Esophagus muscularis mucosa (tissue), 4 donors: ENCODE data around the gene CTNNA3. TPM values are rescaled to one million over a fixed set of nuclear protein-coding genes. Genes with fewer than 3 reads are reported as not detected.

ENCODE experiments used
- DNase-seq: peaks from one replicate; pipeline ENCODE4 v3.0.0-alpha.2; 2017; ENCODE audit errors: extremely low spot score
- H3K27ac ChIP-seq, 4 donors: fragments of 200-600 bp; sonication (generic); replicated peaks in 1 of 4; 1 replicate in 3 of 4; 2 replicates in 1 of 4; pipeline ENCODE4 v1.5.1; 2016 to 2019; ENCODE audit warnings: mild to moderate bottlenecking in 1 of 4
- H3K27me3 ChIP-seq, 4 donors: fragments of 200-600 bp; sonication (generic); one replicate each; pipeline versions ENCODE4 v1.5.1 to v1.6.0; 2016 to 2019
- H3K36me3 ChIP-seq, 4 donors: fragments of 200-600 bp; sonication (generic); one replicate each; pipeline ENCODE4 v1.5.1; 2016 to 2019
- H3K4me1 ChIP-seq, 4 donors: fragments of 200-600 bp; sonication (generic); one replicate each; pipeline ENCODE4 v1.5.1; 2016 to 2019
- H3K4me3 ChIP-seq, 4 donors: fragments of 200-600 bp; sonication (generic); 1 replicate in 2 of 4; 2 replicates in 2 of 4; pipeline ENCODE4 v1.5.1; 2016 to 2019; ENCODE audit warnings: mild to moderate bottlenecking in 4 of 4, moderate library complexity in 1 of 4
- H3K9me3 ChIP-seq, 4 donors: fragments of 200-600 bp; sonication (generic); 1 replicate in 3 of 4; 2 replicates in 1 of 4; pipeline ENCODE4 v1.5.1; 2016 to 2019
- EP300 ChIP-seq: sonication (generic); formaldehyde crosslinking; IDR thresholded peaks from one replicate; pipeline ENCODE4 v1.6.1; 2017; ENCODE audit warnings: antibody characterized with exemption
- POLR2A ChIP-seq: fragments of 450-650 bp; IDR thresholded peaks from one replicate; pipeline ENCODE4 v1.6.1; 2017; ENCODE audit warnings: antibody characterized with exemption, moderate library complexity, mild to moderate bottlenecking, low read depth
- POLR2AphosphoS5 ChIP-seq, 2 donors: sonication (generic); formaldehyde crosslinking; IDR thresholded peaks; one replicate each; pipeline ENCODE4 v1.6.1; 2017; ENCODE audit warnings: antibody characterized with exemption in 2 of 2
- WGBS: methylation state at CpG from one replicate; pipeline ENCODE4 v1.1.5; 2018; 5-methylcytosine and 5-hydroxymethylcytosine counted together
- intact Hi-C: fragments of 100-400 bp; cut with DNase I; formaldehyde crosslinking; loops from one replicate; pipeline ENCODE4 v1.15.1; 2023
- total RNA-seq, 4 donors: library from RNA; depleted of rRNA; stranded (reverse); fragments of >200 nt; gene quantifications; one replicate each; pipeline versions ENCODE4 v1.1.0 to v1.2.1, GENCODE V29; 2016
- TF ChIP-seq, protein P1 (sequence below), 3 experiments: fragments of 200-600 bp in 2 of 3; fragments of 450-650 bp in 1 of 3; sonication (generic) in 2 of 3; IDR thresholded peaks; one replicate each; pipeline ENCODE4 v1.5.1; 2017 to 2019; ENCODE audit warnings: antibody characterized with exemption in 3 of 3, mild to moderate bottlenecking in 2 of 3, moderate library complexity in 1 of 3

CTNNA3 gene
- total RNA-seq, 4 donors from 2014 or later = 5.1 to 27.8 (median 17.6) TPM

DNA sequence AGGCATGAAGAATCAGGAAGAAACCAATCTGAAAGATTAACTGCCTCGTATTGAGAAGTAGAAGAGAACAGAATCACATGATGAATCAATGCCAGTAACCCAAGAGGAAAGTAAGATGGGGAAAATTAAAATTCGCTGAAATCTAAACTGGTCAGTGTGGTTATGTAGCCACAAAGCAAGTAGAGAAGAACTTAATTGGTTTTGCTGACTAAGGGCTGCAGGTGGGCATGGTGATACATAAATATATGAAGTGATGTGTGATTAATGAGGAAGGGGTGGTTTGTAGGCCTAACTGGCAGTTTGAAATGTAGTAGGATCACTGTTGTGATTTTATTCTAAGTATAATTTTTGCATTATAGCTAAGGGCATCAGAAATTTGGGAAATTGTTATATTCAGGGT is 853.6 kb downstream of the CTNNA3 start:
- TF ChIP-seq EP300 = no peak
- TF ChIP-seq POLR2A = no peak
- no peak for TF ChIP-seq POLR2AphosphoS5 (IDR thresholded peaks at IDR 0.05)
- TF ChIP-seq, protein P1, sequence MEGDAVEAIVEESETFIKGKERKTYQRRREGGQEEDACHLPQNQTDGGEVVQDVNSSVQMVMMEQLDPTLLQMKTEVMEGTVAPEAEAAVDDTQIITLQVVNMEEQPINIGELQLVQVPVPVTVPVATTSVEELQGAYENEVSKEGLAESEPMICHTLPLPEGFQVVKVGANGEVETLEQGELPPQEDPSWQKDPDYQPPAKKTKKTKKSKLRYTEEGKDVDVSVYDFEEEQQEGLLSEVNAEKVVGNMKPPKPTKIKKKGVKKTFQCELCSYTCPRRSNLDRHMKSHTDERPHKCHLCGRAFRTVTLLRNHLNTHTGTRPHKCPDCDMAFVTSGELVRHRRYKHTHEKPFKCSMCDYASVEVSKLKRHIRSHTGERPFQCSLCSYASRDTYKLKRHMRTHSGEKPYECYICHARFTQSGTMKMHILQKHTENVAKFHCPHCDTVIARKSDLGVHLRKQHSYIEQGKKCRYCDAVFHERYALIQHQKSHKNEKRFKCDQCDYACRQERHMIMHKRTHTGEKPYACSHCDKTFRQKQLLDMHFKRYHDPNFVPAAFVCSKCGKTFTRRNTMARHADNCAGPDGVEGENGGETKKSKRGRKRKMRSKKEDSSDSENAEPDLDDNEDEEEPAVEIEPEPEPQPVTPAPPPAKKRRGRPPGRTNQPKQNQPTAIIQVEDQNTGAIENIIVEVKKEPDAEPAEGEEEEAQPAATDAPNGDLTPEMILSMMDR (IDR thresholded peaks at IDR 0.05) = no peak
- 84% methylated on average over 2 of the region's 2 CpGs for WGBS
- no peak overlapping the region for H3K4me3 ChIP-seq
- H3K36me3 ChIP-seq = no peaks in the 10 kb centered on the region
- intact Hi-C loops = no loop called here
- H3K27me3 ChIP-seq = no peaks in the 10 kb centered on the region
- no peak for DNase-seq
- H3K4me1 ChIP-seq = peaks cover 0 to 6% (median 0%) of the 10 kb centered on the region in 4 donors
- H3K27ac ChIP-seq = no peak overlapping the region
- H3K9me3 ChIP-seq = no peaks in the 10 kb centered on the region

DNA sequence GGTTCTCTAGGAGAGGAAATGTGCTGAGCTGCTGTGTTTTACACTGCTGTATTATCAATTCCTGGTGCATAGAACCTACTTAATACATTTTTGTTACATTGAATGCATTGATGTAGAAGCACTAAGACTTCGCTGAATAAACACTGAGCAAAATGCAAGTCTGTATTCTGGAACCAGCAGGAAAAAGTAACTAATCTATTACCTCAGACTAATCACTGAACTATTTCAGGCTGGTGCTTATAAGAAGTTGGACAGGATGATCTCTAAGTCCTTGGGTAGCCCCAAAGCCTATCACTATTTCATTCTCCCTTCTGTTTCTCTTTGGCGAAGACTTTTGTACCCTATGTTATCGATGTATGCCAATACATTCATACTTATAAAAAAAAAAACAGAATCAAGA is 857.3 kb downstream of the CTNNA3 start:
- Histone ChIP-seq H3K4me3 (no peak overlapping the region), H3K4me1 (peaks cover 0 to 8% (median 0%) of the 10 kb centered on the region in 4 donors), H3K27ac (no peak overlapping the region), H3K27me3 (no peaks in the 10 kb centered on the region), H3K36me3 (no peaks in the 10 kb centered on the region), H3K9me3 (no peaks in the 10 kb centered on the region)
- TF ChIP-seq POLR2A = no peak
- TF ChIP-seq EP300 = no peak
- TF ChIP-seq POLR2AphosphoS5 (IDR thresholded peaks at IDR 0.05) = no peak
- TF ChIP-seq, protein P1 (IDR thresholded peaks at IDR 0.05) = no peak
- intact Hi-C loops = no loop called here
- WGBS = 89% methylated on average over 3 of the region's 3 CpGs
- no peak for DNase-seq

DNA sequence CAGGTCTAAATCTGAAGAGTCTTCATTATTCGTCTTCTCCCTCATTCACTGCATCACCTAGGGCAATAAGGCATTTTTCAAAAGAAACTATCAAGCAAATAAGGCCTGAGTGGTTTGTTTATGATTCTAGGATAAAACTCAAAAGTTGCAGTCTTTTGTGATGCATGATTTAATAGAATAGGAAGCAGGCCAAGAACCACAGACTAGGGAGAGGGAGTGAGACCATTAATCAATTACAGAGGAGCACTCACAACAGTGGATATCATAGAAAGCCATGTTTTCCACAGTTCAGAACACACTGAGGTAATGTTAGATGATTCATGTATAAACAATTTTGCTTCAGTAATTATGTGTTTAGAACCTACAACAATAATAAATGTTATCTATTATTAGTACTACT is 858.0 kb downstream of the CTNNA3 start:
- Histone ChIP-seq H3K27me3 (no peaks in the 10 kb centered on the region), H3K9me3 (no peaks in the 10 kb centered on the region), H3K27ac (no peak overlapping the region), H3K36me3 (no peaks in the 10 kb centered on the region), H3K4me3 (no peak overlapping the region), H3K4me1 (peaks cover 0 to 8% (median 0%) of the 10 kb centered on the region in 4 donors)
- no peak for DNase-seq
- intact Hi-C loops = no loop called here
- TF ChIP-seq, protein P1 (IDR thresholded peaks at IDR 0.05) = no peak
- TF ChIP-seq POLR2A (no peak), POLR2AphosphoS5 (IDR thresholded peaks at IDR 0.05) (no peak), EP300 (no peak)
- 86% methylated on average over 1 of the region's 1 CpG for WGBS

DNA sequence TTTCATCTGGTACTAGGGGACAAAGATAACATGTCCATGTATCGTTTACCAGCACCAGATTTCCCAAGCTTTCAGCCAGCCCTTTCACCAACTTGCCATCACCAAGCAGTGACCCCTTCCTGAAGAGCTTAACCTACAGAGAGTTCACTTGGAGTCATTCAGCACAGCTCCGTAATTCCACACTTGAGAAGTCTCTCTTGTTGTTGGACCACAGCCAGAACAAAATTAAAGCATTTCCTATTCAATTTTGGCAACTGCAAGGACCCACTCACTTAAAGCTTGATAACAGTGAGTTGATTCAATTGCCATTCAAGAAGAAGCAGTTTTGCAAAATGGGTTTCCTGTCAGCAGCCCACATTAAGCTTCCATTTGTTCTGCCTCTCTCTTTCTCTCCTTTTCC is 858.7 kb downstream of the CTNNA3 start:
- intact Hi-C loops = no loop called here

DNA sequence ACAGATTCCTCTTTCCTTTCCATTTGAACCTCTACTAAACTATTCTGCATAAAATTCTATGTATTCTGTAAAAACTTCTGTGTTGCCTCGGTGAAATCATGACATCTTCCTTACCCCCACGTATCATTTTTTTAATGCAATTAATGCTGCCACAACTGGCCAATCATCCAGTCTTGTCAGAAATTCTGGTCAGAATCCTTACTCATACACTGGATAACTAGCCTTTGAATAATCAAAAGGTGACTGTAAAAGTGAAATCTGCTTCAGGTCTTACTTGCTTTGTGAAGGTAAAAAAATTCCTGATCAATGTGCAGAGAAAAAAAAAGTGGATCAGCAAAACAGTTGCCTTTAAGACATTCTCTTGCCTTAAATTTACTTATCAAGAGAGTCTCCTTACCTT is 859.2 kb downstream of the CTNNA3 start:
- no peak for DNase-seq
- Histone ChIP-seq H3K36me3 (no peaks in the 10 kb centered on the region), H3K4me3 (no peak overlapping the region), H3K27me3 (no peaks in the 10 kb centered on the region), H3K27ac (no peak overlapping the region), H3K4me1 (peaks cover 0 to 8% (median 0%) of the 10 kb centered on the region in 4 donors), H3K9me3 (no peaks in the 10 kb centered on the region)
- no peak for TF ChIP-seq POLR2AphosphoS5 (IDR thresholded peaks at IDR 0.05)
- TF ChIP-seq, protein P1 (IDR thresholded peaks at IDR 0.05) = no peak
- no peak for TF ChIP-seq POLR2A
- TF ChIP-seq EP300 = no peak
- intact Hi-C loops = no loop called here
- 88% methylated on average over 2 of the region's 2 CpGs for WGBS

More for the DNA sequence above, 858.7 kb downstream of the CTNNA3 start:
- Histone ChIP-seq H3K36me3 (no peaks in the 10 kb centered on the region), H3K9me3 (no peaks in the 10 kb centered on the region), H3K27me3 (no peaks in the 10 kb centered on the region), H3K4me1 (peaks cover 0 to 8% (median 0%) of the 10 kb centered on the region in 4 donors), H3K4me3 (no peak overlapping the region), H3K27ac (no peak overlapping the region)
- 56% methylated on average over 2 of the region's 2 CpGs for WGBS
- DNase-seq = no peak
- TF ChIP-seq, protein P1 (IDR thresholded peaks at IDR 0.05) = no peak
- TF ChIP-seq POLR2A = no peak
- no peak for TF ChIP-seq POLR2AphosphoS5 (IDR thresholded peaks at IDR 0.05)
- TF ChIP-seq EP300 = no peak
